ENCODE measurements around the gene MEX3D. TPM values are rescaled to one million over a fixed set of nuclear protein-coding genes. Genes with fewer than 3 reads are reported as not detected.

Gene MEX3D
- total RNA-seq, 1 donor from 2014 or later: 2.1 TPM

DNA sequence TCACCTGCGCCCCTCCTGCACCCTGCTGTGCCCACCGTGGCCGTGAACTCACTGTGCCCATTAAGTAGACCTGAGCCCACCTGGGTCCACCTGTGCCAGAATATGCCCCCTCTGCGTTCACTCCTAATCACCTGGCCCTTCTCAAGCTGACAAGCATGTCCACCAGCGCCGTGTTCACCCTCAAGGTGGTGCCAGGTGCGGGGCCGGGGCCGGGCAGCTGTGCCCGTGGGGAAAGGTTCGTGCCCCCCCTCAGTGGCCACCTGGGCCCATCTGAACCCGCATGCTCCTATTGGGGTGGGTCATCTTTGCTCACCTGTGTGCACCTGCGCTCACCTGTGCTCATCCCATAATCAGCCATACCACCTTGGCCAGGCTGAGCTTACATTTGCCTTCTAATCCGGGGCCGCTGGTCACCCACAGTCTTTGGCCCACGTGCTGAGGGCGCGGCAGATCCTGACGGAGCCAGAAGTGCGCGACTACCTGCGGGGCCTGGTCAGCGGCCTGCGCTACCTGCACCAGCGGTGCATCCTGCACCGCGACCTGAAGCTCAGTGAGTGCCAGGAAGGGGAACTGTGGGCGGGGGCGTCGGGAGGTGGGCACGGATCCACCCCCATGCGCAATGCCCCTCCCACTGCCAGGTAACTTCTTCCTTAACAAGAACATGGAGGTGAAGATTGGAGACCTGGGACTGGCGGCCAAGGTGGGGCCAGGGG lies 41.9 kb downstream of the MEX3D start:
- TF ChIP-seq, protein P1, sequence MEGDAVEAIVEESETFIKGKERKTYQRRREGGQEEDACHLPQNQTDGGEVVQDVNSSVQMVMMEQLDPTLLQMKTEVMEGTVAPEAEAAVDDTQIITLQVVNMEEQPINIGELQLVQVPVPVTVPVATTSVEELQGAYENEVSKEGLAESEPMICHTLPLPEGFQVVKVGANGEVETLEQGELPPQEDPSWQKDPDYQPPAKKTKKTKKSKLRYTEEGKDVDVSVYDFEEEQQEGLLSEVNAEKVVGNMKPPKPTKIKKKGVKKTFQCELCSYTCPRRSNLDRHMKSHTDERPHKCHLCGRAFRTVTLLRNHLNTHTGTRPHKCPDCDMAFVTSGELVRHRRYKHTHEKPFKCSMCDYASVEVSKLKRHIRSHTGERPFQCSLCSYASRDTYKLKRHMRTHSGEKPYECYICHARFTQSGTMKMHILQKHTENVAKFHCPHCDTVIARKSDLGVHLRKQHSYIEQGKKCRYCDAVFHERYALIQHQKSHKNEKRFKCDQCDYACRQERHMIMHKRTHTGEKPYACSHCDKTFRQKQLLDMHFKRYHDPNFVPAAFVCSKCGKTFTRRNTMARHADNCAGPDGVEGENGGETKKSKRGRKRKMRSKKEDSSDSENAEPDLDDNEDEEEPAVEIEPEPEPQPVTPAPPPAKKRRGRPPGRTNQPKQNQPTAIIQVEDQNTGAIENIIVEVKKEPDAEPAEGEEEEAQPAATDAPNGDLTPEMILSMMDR (IDR thresholded peaks at IDR 0.05): no peak
- Mint-ChIP-seq H3K27me3 (peaks cover 45% of the 10 kb centered on the region), H3K27ac (no peak overlapping the region), H3K36me3 (ENCODE audit: low read depth) (no peaks in the 10 kb centered on the region), H3K4me3 (no peak overlapping the region), H3K4me1 (peaks cover 5% of the 10 kb centered on the region), H3K9me3 (no peaks in the 10 kb centered on the region)
- ATAC-seq (ENCODE audit: low read depth): no peak
- DNase-seq: no peak
- POLR2A ChIA-PET: no interaction called here
- intact Hi-C loops (cut with micrococcal nuclease): no loop called here
- CTCF ChIA-PET: no interaction called here

DNA sequence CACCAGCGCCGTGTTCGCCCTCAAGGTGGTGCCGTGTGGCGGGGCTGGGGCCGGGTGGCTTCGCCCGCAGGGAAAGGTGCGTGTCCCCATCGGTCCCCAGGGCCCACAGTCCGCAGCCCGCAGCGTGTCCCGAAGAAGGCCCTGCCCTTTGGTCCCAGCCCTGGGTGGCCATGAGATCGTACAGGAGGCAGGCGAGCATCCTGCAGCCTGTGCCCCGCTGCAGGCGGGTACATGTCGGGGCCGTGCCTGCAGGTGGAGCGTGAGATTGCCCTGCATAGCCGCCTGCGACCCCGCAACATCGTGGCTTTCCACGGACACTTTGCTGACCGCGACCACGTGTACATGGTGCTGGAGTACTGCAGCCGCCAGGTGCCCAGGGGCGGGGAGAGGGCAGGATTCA lies 42.8 kb downstream of the MEX3D start:
- Mint-ChIP-seq H3K36me3 (ENCODE audit: low read depth) (no peaks in the 10 kb centered on the region), H3K4me1 (peaks cover 5% of the 10 kb centered on the region), H3K27ac (no peak overlapping the region), H3K9me3 (no peaks in the 10 kb centered on the region), H3K27me3 (peaks cover 48% of the 10 kb centered on the region), H3K4me3 (no peak overlapping the region)
- POLR2A ChIA-PET: no interaction called here
- TF ChIP-seq, protein P1 (IDR thresholded peaks at IDR 0.05): no peak
- CTCF ChIA-PET: no interaction called here
- DNase-seq: no peak
- intact Hi-C loops (cut with micrococcal nuclease): no loop called here
- no peak for ATAC-seq (ENCODE audit: low read depth)

DNA sequence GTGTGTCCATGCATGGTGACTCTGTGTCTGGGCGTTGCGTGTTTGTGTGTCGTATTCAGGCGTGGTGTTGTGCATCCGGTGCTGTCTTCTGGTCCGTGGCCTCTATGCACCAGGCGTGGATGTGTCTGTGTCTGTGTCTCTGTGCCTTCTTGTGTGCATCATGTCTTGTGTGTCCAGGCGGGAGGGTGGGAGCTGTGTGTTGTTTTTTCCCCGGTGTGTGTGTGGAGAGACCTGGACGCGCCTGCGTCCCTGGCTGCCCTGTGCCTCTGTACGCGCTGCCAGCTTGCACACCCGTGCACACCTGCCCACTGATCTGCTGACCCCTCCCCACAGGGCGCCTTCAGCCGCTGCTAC lies 43.2 kb downstream of the MEX3D start:
- intact Hi-C loops (cut with micrococcal nuclease): no loop called here
- Mint-ChIP-seq H3K27me3 (peaks cover 45% of the 10 kb centered on the region), H3K4me3 (no peak overlapping the region), H3K36me3 (ENCODE audit: low read depth) (no peaks in the 10 kb centered on the region), H3K27ac (no peak overlapping the region), H3K4me1 (peaks cover 5% of the 10 kb centered on the region), H3K9me3 (no peaks in the 10 kb centered on the region)
- ChIA-PET POLR2A (no interaction called here), CTCF (no interaction called here)
- DNase-seq: no peak
- ATAC-seq (ENCODE audit: low read depth): no peak
- TF ChIP-seq, protein P1 (IDR thresholded peaks at IDR 0.05): no peak

DNA sequence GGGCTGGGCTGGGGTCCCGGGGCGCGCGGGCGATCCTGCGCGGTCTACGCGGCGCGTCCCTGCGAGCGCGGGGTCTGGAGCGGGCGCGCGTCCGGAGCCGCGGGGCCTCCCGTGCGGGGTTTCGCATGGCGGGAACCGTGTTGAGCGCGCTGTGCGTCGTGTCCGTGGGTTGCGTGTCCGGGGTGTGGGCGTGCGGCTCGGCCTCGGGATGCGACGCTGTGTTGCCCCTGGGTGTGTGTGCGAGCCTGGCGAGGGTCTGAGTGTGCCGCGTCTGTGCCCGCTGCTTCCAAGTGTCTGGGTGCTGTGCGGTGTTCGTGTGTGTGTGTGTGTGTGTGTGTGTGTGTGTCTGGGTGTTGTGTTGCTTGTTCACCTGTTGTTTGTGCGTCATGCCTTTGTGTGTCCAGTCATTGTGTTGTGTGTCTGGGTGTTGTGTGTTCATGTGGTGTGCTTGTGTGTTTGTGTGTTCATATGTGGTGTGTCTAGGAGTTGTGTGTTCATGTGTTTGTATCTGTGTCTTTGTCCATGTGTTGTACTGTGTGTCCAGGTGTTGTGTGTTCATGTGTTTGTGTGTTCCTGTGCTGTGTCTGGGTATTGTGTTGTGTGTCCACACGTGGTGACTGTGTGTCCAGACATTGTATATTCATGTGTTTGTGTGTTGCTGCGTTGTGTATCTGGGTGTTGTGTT lies 43.7 kb downstream of the MEX3D start:
- TF ChIP-seq, protein P1 (IDR thresholded peaks at IDR 0.05): no peak
- Mint-ChIP-seq H3K4me3 (no peak overlapping the region), H3K36me3 (ENCODE audit: low read depth) (no peaks in the 10 kb centered on the region), H3K27me3 (peaks cover 42% of the 10 kb centered on the region), H3K27ac (no peak overlapping the region), H3K9me3 (no peaks in the 10 kb centered on the region), H3K4me1 (peaks cover 5% of the 10 kb centered on the region)
- ATAC-seq (ENCODE audit: low read depth): no peak
- ChIA-PET POLR2A (no interaction called here), CTCF (no interaction called here)
- intact Hi-C loops (cut with micrococcal nuclease): no loop called here
- DNase-seq: no peak

DNA sequence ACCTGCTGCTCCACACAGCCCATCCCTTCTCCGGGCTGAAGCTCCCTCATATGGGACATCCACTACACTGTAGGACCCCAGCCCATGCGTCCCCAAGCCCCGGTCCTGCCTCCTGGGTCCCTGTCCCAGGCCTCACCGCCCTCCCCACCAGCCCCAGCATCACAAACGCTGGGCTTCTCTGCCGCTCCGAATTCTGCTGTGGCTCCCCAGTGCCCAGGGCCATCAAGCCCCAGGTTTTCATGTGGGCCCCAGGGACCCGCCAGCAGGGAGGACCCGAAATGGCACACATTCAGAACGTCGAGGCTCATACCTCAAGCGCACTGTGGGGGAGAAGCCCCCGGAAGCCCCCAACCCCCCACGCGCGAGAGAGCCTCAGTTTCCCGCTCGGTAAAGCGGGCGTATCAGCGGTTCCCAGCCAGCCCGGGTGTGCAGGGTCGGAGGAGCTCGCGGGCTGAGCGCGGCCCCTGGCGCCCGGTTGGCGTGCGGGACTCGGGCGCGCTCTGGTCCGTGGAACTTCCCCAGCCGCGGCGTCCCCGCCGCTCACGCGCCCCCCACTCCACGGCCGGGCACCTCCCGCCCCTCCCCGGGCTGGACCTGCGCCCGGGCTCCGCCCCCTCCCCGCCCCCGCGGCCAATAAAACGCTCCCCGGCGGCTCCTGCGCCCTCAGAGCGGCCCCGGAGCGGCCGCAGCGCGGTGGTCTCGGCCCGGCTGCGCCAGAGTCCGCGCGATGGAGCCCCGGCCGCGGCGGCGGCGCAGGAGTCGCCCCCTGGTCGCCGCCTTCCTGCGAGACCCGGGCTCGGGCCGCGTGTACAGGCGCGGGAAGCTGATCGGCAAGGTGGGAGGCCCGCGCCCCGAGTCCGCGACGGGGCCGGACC lies 44.5 kb downstream of the MEX3D start, which contains the start of gene PLK5:
Gene PLK5 (plus strand): TSS at position 666 of the 875 bp plus-strand sequence. CDS start 2,920 bp downstream, outside the sequence.
- CTCF ChIA-PET: no interaction called here
- TF ChIP-seq, protein P1 (IDR thresholded peaks at IDR 0.05): no peak
- intact Hi-C loops (cut with micrococcal nuclease): no loop called here
- H3K27me3 Mint-ChIP-seq: peaks cover 45% of the 10 kb centered on the region
- no peak within 1 kb of the TSS for H3K4me3 Mint-ChIP-seq
- no peaks in the 10 kb centered on the region for H3K9me3 Mint-ChIP-seq
- no peak within 1 kb of the TSS for H3K27ac Mint-ChIP-seq
- no peaks in the 10 kb centered on the region for H3K36me3 Mint-ChIP-seq (ENCODE audit: low read depth)
- DNase-seq (no peak), ATAC-seq (ENCODE audit: low read depth) (no peak)
- H3K4me1 Mint-ChIP-seq: peaks cover 5% of the 10 kb centered on the region
- POLR2A ChIA-PET: no interaction called here
